ENCODE measurements around the gene PRKAB1. TPM values are rescaled to one million over a fixed set of nuclear protein-coding genes. Genes with fewer than 3 reads are reported as not detected.

Gene PRKAB1
- total RNA-seq, 1 donor from 2014 or later: 34.4 TPM

- peaks cover 29% of the 10 kb centered on the region for H3K36me3 Mint-ChIP-seq (ENCODE audit: low read depth)
- TF ChIP-seq CTCF (conservative IDR thresholded peaks at IDR 0.05): no peak
- H3K27me3 Mint-ChIP-seq (ENCODE audit: low read depth): no peaks in the 10 kb centered on the region
- H3K27ac Mint-ChIP-seq (ENCODE audit: unreplicated experiment): no peak overlapping the region
- no peak overlapping the region for H3K4me3 Mint-ChIP-seq
- H3K9me3 Mint-ChIP-seq: no peaks in the 10 kb centered on the region
- no peak for DNase-seq (ENCODE audit: low read depth, low spot score)
- H3K4me1 Mint-ChIP-seq: no peaks in the 10 kb centered on the region
Measured at GRCh38 chr12:119676022-119676421, 8.1 kb downstream of the PRKAB1 start.

- Mint-ChIP-seq H3K4me3 (no peak overlapping the region), H3K27me3 (ENCODE audit: low read depth) (no peaks in the 10 kb centered on the region), H3K27ac (ENCODE audit: unreplicated experiment) (no peak overlapping the region), H3K4me1 (no peaks in the 10 kb centered on the region), H3K9me3 (no peaks in the 10 kb centered on the region), H3K36me3 (ENCODE audit: low read depth) (peaks cover 29% of the 10 kb centered on the region)
- no peak for DNase-seq (ENCODE audit: low read depth, low spot score)
- TF ChIP-seq CTCF (conservative IDR thresholded peaks at IDR 0.05): no peak
Measured at GRCh38 chr12:119676573-119676972, 8.6 kb downstream of the PRKAB1 start.

GRCh38 chr12:119678459-119678858, 10.5 kb downstream of the PRKAB1 start:
- H3K27me3 Mint-ChIP-seq (ENCODE audit: low read depth): no peaks in the 10 kb centered on the region
- no peak overlapping the region for H3K4me3 Mint-ChIP-seq
- no peak for DNase-seq (ENCODE audit: low read depth, low spot score)
- no peaks in the 10 kb centered on the region for H3K9me3 Mint-ChIP-seq
- H3K4me1 Mint-ChIP-seq: no peaks in the 10 kb centered on the region
- TF ChIP-seq CTCF (conservative IDR thresholded peaks at IDR 0.05): no peak
- H3K36me3 Mint-ChIP-seq (ENCODE audit: low read depth): peaks cover 26% of the 10 kb centered on the region
- no peak overlapping the region for H3K27ac Mint-ChIP-seq (ENCODE audit: unreplicated experiment)

GRCh38 chr12:119679081-119679480, 11.1 kb downstream of the PRKAB1 start:
- H3K36me3 Mint-ChIP-seq (ENCODE audit: low read depth): peaks cover 26% of the 10 kb centered on the region
- DNase-seq (ENCODE audit: low read depth, low spot score): no peak
- H3K27ac Mint-ChIP-seq (ENCODE audit: unreplicated experiment): no peak overlapping the region
- no peak overlapping the region for H3K4me3 Mint-ChIP-seq
- no peaks in the 10 kb centered on the region for H3K9me3 Mint-ChIP-seq
- H3K4me1 Mint-ChIP-seq: no peaks in the 10 kb centered on the region
- TF ChIP-seq CTCF (conservative IDR thresholded peaks at IDR 0.05): no peak
- no peaks in the 10 kb centered on the region for H3K27me3 Mint-ChIP-seq (ENCODE audit: low read depth)

GRCh38 chr12:119679490-119679889, 11.6 kb downstream of the PRKAB1 start:
- no peak for TF ChIP-seq CTCF (conservative IDR thresholded peaks at IDR 0.05)
- no peak overlapping the region for H3K27ac Mint-ChIP-seq (ENCODE audit: unreplicated experiment)
- H3K27me3 Mint-ChIP-seq (ENCODE audit: low read depth): no peaks in the 10 kb centered on the region
- no peaks in the 10 kb centered on the region for H3K9me3 Mint-ChIP-seq
- H3K4me1 Mint-ChIP-seq: no peaks in the 10 kb centered on the region
- DNase-seq (ENCODE audit: low read depth, low spot score): no peak
- H3K36me3 Mint-ChIP-seq (ENCODE audit: low read depth): peaks cover 26% of the 10 kb centered on the region
- no peak overlapping the region for H3K4me3 Mint-ChIP-seq

GRCh38 chr12:119681111-119681510, 13.2 kb downstream of the PRKAB1 start:
- no peak overlapping the region for H3K4me3 Mint-ChIP-seq
- TF ChIP-seq CTCF (conservative IDR thresholded peaks at IDR 0.05): no peak
- H3K4me1 Mint-ChIP-seq: no peaks in the 10 kb centered on the region
- H3K36me3 Mint-ChIP-seq (ENCODE audit: low read depth): peaks cover 31% of the 10 kb centered on the region
- no peaks in the 10 kb centered on the region for H3K27me3 Mint-ChIP-seq (ENCODE audit: low read depth)
- H3K9me3 Mint-ChIP-seq: no peaks in the 10 kb centered on the region
- no peak overlapping the region for H3K27ac Mint-ChIP-seq (ENCODE audit: unreplicated experiment)
- DNase-seq (ENCODE audit: low read depth, low spot score): no peak
